Measurements from ENCODE around the gene TTC19.

TTC19 gene

DNA sequence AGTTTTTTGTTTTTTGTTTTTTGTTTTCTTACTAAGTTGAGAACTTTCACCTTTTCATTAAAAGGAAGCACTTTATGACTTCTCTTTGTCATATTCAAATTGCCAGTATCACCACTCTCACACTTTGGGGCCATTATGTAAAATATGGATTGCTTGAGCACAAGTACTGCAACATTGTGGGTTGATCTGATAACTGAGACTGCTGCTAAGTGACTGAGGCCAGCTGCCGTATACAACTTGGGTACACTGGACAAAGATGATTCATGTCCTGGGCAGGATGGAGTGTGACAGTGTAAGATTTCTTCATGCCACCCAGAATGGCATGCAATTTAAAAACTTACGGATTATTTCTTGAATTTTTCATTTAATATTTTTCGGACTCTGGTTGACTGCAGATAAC, 7.8 kb downstream of the TTC19 start:
- no peak for DNase-seq (ENCODE audit: low read depth in 1 of 2, low spot score in 1 of 2)
- Histone ChIP-seq H3K27me3 (ENCODE audit: insufficient read depth, poor library complexity, severe bottlenecking) (no peaks in the 10 kb centered on the region), H3K27ac (replicated peaks) (no peak overlapping the region), H3K4me3 (replicated peaks; ENCODE audit: insufficient read depth, low read length) (no peak overlapping the region)
- TF ChIP-seq SPI1 (IDR thresholded peaks at IDR 0.05; ENCODE audit: borderline replicate concordance, low read depth): no peak
- no peak for TF ChIP-seq CTCF (IDR thresholded peaks at IDR 0.05; ENCODE audit: insufficient read depth, low read length)
- no peak for TF ChIP-seq GABPA (IDR thresholded peaks at IDR 0.05; ENCODE audit: low read depth)
- TF ChIP-seq, protein P1, sequence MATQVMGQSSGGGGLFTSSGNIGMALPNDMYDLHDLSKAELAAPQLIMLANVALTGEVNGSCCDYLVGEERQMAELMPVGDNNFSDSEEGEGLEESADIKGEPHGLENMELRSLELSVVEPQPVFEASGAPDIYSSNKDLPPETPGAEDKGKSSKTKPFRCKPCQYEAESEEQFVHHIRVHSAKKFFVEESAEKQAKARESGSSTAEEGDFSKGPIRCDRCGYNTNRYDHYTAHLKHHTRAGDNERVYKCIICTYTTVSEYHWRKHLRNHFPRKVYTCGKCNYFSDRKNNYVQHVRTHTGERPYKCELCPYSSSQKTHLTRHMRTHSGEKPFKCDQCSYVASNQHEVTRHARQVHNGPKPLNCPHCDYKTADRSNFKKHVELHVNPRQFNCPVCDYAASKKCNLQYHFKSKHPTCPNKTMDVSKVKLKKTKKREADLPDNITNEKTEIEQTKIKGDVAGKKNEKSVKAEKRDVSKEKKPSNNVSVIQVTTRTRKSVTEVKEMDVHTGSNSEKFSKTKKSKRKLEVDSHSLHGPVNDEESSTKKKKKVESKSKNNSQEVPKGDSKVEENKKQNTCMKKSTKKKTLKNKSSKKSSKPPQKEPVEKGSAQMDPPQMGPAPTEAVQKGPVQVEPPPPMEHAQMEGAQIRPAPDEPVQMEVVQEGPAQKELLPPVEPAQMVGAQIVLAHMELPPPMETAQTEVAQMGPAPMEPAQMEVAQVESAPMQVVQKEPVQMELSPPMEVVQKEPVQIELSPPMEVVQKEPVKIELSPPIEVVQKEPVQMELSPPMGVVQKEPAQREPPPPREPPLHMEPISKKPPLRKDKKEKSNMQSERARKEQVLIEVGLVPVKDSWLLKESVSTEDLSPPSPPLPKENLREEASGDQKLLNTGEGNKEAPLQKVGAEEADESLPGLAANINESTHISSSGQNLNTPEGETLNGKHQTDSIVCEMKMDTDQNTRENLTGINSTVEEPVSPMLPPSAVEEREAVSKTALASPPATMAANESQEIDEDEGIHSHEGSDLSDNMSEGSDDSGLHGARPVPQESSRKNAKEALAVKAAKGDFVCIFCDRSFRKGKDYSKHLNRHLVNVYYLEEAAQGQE (IDR thresholded peaks at IDR 0.05; ENCODE audit: insufficient replicate concordance, low read depth): no peak

- no peaks in the 10 kb centered on the region for H3K27me3 ChIP-seq (ENCODE audit: insufficient read depth, poor library complexity, severe bottlenecking)
- no peak overlapping the region for H3K4me3 ChIP-seq (replicated peaks; ENCODE audit: insufficient read depth, low read length)
- H3K27ac ChIP-seq (replicated peaks): no peak overlapping the region
- no peak for DNase-seq (ENCODE audit: low read depth in 1 of 2, low spot score in 1 of 2)
- TF ChIP-seq SPI1 (IDR thresholded peaks at IDR 0.05; ENCODE audit: borderline replicate concordance, low read depth) (no peak), POLR2AphosphoS5 (IDR thresholded peaks at IDR 0.05; ENCODE audit: low read depth) (no peak), CTCF (IDR thresholded peaks at IDR 0.05; ENCODE audit: insufficient read depth, low read length) (no peak), GABPA (IDR thresholded peaks at IDR 0.05; ENCODE audit: low read depth) (no peak)
- TF ChIP-seq, protein P1 (IDR thresholded peaks at IDR 0.05; ENCODE audit: insufficient replicate concordance, low read depth): no peak
These were observed 14.4 kb downstream of the TTC19 start for GRCh38 chr17:16013943-16014407.

GRCh38 chr17:16019347-16019746, 19.7 kb downstream of the TTC19 start:
- no peaks in the 10 kb centered on the region for H3K27me3 ChIP-seq (ENCODE audit: insufficient read depth, poor library complexity, severe bottlenecking)
- no peak for DNase-seq (ENCODE audit: low read depth in 1 of 2, low spot score in 1 of 2)
- no peak overlapping the region for H3K27ac ChIP-seq (replicated peaks)
- no peak for TF ChIP-seq GABPA (IDR thresholded peaks at IDR 0.05; ENCODE audit: low read depth)
- H3K4me3 ChIP-seq (replicated peaks; ENCODE audit: insufficient read depth, low read length): no peak overlapping the region

DNA sequence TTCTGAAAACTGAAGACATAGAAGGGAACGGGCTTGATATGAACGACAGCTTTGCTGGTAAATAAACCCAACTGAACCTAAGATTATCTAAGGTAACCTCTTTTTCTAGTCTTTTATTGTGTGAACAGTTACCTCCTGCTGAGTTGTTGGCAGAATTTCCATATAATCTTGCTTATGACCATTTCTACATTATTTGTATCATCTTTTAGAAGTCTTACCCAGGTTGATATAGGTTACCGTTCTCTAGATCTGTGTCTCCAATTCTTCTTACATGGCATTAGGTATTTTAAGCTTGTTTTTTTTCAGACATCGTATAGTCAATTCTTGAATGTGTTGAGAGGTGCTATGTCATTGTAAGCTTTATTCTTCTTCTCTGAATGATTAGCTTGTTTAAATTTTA, 24.3 kb downstream of the TTC19 start:
- Histone ChIP-seq H3K27ac (replicated peaks) (no peak overlapping the region), H3K4me3 (replicated peaks; ENCODE audit: insufficient read depth, low read length) (no peak overlapping the region), H3K27me3 (ENCODE audit: insufficient read depth, poor library complexity, severe bottlenecking) (no peaks in the 10 kb centered on the region)
- TF ChIP-seq GABPA (IDR thresholded peaks at IDR 0.05; ENCODE audit: low read depth) (no peak), POLR2AphosphoS5 (IDR thresholded peaks at IDR 0.05; ENCODE audit: low read depth) (no peak)
- no peak for DNase-seq (ENCODE audit: low read depth in 1 of 2, low spot score in 1 of 2)

DNA sequence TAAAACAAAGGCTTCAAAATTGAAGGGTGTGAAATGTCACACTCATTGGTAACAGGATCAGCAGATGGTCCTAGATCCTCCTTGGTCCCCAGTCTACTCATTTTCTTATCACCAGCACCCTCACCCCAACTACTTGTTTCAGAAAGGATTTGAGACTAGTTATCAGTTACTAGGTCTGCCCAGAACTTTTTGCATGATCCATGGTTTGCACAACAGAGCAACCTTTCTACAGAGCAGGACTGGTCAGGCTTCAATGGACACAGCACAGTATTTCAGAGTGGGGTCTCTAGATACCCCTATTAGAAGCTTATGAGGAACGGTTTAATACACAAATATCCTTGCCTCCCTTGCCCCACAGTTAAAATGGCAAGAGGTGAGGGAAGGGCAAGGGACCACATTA, 25.6 kb downstream of the TTC19 start:
- no peak overlapping the region for H3K27ac ChIP-seq (replicated peaks)
- no peak overlapping the region for H3K4me3 ChIP-seq (replicated peaks; ENCODE audit: insufficient read depth, low read length)
- H3K27me3 ChIP-seq (ENCODE audit: insufficient read depth, poor library complexity, severe bottlenecking): no peaks in the 10 kb centered on the region
- TF ChIP-seq, protein P1 (IDR thresholded peaks at IDR 0.05; ENCODE audit: insufficient replicate concordance, low read depth): no peak
- TF ChIP-seq GABPA (IDR thresholded peaks at IDR 0.05; ENCODE audit: low read depth): no peak
- TF ChIP-seq CTCF (IDR thresholded peaks at IDR 0.05; ENCODE audit: insufficient read depth, low read length): no peak
- no peak for TF ChIP-seq SPI1 (IDR thresholded peaks at IDR 0.05; ENCODE audit: borderline replicate concordance, low read depth)
- TF ChIP-seq POLR2AphosphoS5 (IDR thresholded peaks at IDR 0.05; ENCODE audit: low read depth): no peak
- no peak for DNase-seq (ENCODE audit: low read depth in 1 of 2, low spot score in 1 of 2)
